ENCODE results near the gene SCAI. TPM values are rescaled to one million over a fixed set of nuclear protein-coding genes. Genes with fewer than 3 reads are reported as not detected.
"Not testable (repeated sequence)": the region's sequence is repeated elsewhere in the genome, so short reads cannot be mapped to it uniquely, and the experiment has no call there.

SCAI gene
- polyA plus RNA-seq, 2 donors = 0.89 to 1.2 TPM

DNA sequence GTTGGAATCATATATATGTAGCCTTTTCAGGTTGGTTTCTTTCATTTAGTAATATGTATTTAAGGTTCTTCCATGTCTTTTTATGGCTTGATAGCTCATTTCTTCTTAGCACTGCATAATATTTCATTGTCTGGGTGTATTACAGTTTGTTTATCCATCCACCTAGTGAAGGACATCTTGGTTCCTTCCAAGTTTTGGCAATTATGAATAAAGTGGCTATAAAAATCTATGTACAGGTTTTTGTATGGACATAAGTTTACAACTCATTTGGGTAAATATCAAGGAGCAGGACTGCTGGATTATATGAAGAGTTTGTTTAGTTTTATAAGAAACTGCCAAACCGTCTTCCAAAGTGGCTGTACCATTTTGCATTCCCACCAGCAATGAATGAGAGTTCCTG lies 34.6 kb upstream of the SCAI start:
- Histone ChIP-seq H3K4me3 (ENCODE audit: low read depth in 1 of 2, low read length in 2 of 2) (no peak overlapping the region), H3K36me3 (ENCODE audit: control insufficient read depth in 2 of 2, insufficient read depth in 2 of 2, low read length in 1 of 2) (no peaks in the 10 kb centered on the region), H3K9me3 (ENCODE audit: control insufficient read depth in 2 of 2, insufficient read depth in 1 of 2, low read depth in 1 of 2, low read length in 1 of 2) (no peaks in the 10 kb centered on the region), H3K27ac (ENCODE audit: low read depth in 2 of 2, low read length in 1 of 2) (no peak overlapping the region), H3K27me3 (ENCODE audit: control insufficient read depth in 1 of 2, insufficient read depth in 2 of 2, low read length in 2 of 2) (no peaks in the 10 kb centered on the region), H3K4me1 (ENCODE audit: control insufficient read depth in 2 of 2, insufficient read depth in 2 of 2, low read length in 1 of 2) (peaks cover 0 to 2% of the 10 kb centered on the region in 2 donors)
- WGBS, 2 donors = 91 to 95% methylated on average over 1 of the region's 1 CpG

DNA sequence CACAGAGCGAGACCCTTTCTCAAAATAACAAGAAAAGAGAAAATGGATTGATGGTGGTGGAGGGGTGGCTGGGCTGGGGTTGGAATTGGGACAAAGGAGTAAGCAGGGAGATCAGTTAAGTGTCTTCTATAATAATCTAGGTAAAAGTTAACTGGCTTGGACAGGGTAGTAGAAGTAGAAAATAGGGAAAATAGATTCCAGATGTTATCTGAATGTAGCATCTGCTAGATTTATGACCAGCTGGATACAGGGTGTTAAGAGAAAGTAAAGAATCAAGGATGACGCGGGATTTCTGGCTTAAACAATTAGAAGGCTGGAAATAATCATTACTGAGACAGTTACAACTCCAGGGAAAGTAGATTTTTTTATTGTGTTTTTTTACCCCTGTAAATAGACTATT lies 33.3 kb upstream of the SCAI start:
- H3K4me3 ChIP-seq (ENCODE audit: low read depth in 1 of 2, low read length in 2 of 2) = no peak overlapping the region
- H3K9me3 ChIP-seq (ENCODE audit: control insufficient read depth in 2 of 2, insufficient read depth in 1 of 2, low read depth in 1 of 2, low read length in 1 of 2) = no peaks in the 10 kb centered on the region
- no peaks in the 10 kb centered on the region for H3K27me3 ChIP-seq (ENCODE audit: control insufficient read depth in 1 of 2, insufficient read depth in 2 of 2, low read length in 2 of 2)
- 85 to 88% methylated on average over 3 of the region's 3 CpGs for WGBS, 2 donors
- H3K4me1 ChIP-seq (ENCODE audit: control insufficient read depth in 2 of 2, insufficient read depth in 2 of 2, low read length in 1 of 2) = peaks cover 0 to 2% of the 10 kb centered on the region in 2 donors
- no peaks in the 10 kb centered on the region for H3K36me3 ChIP-seq (ENCODE audit: control insufficient read depth in 2 of 2, insufficient read depth in 2 of 2, low read length in 1 of 2)
- no peak overlapping the region for H3K27ac ChIP-seq (ENCODE audit: low read depth in 2 of 2, low read length in 1 of 2)

DNA sequence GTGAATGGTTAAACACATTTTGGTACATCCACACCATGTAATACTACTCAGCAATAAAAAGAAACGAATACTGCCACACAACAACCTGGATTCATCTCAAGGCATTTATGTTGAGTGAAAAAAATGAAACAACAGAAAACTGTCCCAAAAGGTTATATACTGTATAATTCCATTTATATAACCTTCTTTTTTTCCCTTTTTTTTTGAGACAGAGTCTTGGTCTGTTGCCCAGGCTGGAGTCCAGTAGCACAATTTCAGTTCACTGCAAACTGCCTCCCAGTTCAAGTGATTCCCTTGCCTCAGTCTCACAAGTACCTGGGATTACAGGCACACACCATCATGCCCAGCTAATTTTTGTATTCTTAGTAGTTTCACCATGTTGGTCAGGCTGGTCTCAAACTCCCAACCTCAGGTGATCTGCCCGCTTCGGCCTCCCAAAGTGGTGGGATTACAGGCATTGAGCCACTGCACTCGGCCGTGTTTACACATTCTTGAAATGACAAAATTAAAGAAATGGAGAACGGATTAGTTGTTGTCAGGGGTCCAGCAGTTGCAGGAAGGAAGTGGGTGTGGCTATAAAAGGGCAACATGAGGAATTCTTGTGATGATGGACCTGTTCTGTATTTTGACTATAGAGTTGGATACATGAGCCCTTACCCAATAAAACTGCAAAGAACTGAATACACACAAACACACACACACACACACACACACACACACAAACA lies 28.9 kb upstream of the SCAI start:
- H3K36me3 ChIP-seq (ENCODE audit: control insufficient read depth in 2 of 2, insufficient read depth in 2 of 2, low read length in 1 of 2) = no peaks in the 10 kb centered on the region
- H3K27me3 ChIP-seq (ENCODE audit: control insufficient read depth in 1 of 2, insufficient read depth in 2 of 2, low read length in 2 of 2) = no peaks in the 10 kb centered on the region
- H3K4me3 ChIP-seq (ENCODE audit: low read depth in 1 of 2, low read length in 2 of 2) = no peak overlapping the region
- peaks cover 0 to 2% of the 10 kb centered on the region in 2 donors for H3K4me1 ChIP-seq (ENCODE audit: control insufficient read depth in 2 of 2, insufficient read depth in 2 of 2, low read length in 1 of 2)
- H3K9me3 ChIP-seq (ENCODE audit: control insufficient read depth in 2 of 2, insufficient read depth in 1 of 2, low read depth in 1 of 2, low read length in 1 of 2) = no peaks in the 10 kb centered on the region
- no peak overlapping the region for H3K27ac ChIP-seq (ENCODE audit: low read depth in 2 of 2, low read length in 1 of 2)
- 36 to 45% methylated on average over 6 of the region's 6 CpGs for WGBS, 2 donors

DNA sequence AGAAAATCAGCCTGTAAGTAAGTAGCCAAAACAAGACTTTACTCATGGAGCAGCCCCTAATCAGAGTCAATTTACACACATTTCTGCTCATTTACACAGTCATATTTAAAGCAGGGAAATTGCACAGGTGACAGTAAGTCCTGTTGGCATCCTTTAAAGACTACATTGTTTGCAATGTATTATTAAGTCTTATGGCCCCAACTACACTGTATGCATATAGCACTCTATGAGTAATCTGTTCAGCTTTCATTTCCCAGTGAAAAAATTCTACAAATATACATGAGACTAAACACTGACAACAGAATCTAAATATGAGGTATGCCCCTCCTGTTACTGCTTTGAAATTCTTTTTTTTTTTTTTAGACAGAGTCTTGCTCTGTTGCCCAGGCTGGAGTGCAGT lies 26.6 kb upstream of the SCAI start:
- H3K9me3 ChIP-seq (ENCODE audit: control insufficient read depth in 2 of 2, insufficient read depth in 1 of 2, low read depth in 1 of 2, low read length in 1 of 2) = no peaks in the 10 kb centered on the region

DNA sequence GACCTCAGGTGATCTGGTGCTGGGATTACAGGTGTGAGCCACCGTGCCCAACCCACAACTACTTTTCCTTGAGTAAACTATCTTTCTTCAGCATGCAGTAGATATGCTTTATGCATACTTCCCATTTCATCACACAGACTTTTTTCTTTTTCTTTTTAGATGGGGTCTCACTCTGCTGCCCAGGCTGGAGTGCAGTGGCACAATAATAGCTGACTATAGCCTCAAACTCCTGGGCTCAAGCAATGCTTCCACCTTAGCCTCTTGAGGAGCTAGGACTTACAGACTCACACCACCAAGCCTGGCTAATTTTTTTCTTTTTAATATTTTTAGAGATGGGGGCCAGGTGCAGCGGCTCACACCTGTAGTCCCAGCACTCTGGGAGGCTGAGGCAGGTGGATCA lies 23.4 kb upstream of the SCAI start:
- Histone ChIP-seq H3K9me3 (ENCODE audit: control insufficient read depth in 2 of 2, insufficient read depth in 1 of 2, low read depth in 1 of 2, low read length in 1 of 2) (no peaks in the 10 kb centered on the region), H3K4me1 (ENCODE audit: control insufficient read depth in 2 of 2, insufficient read depth in 2 of 2, low read length in 1 of 2) (no peaks in the 10 kb centered on the region), H3K27me3 (ENCODE audit: control insufficient read depth in 1 of 2, insufficient read depth in 2 of 2, low read length in 2 of 2) (no peaks in the 10 kb centered on the region), H3K27ac (ENCODE audit: low read depth in 2 of 2, low read length in 1 of 2) (no peak overlapping the region), H3K36me3 (ENCODE audit: control insufficient read depth in 2 of 2, insufficient read depth in 2 of 2, low read length in 1 of 2) (no peaks in the 10 kb centered on the region), H3K4me3 (ENCODE audit: low read depth in 1 of 2, low read length in 2 of 2) (no peak overlapping the region)
- WGBS, 2 donors = 74 to 99% methylated on average over 2 of the region's 2 CpGs

More for the DNA sequence above, 26.6 kb upstream of the SCAI start:
- Histone ChIP-seq H3K36me3 (ENCODE audit: control insufficient read depth in 2 of 2, insufficient read depth in 2 of 2, low read length in 1 of 2) (no peaks in the 10 kb centered on the region), H3K27ac (ENCODE audit: low read depth in 2 of 2, low read length in 1 of 2) (no peak overlapping the region), H3K4me3 (ENCODE audit: low read depth in 1 of 2, low read length in 2 of 2) (no peak overlapping the region), H3K4me1 (ENCODE audit: control insufficient read depth in 2 of 2, insufficient read depth in 2 of 2, low read length in 1 of 2) (peaks cover 0 to 2% of the 10 kb centered on the region in 2 donors), H3K27me3 (ENCODE audit: control insufficient read depth in 1 of 2, insufficient read depth in 2 of 2, low read length in 2 of 2) (no peaks in the 10 kb centered on the region)

DNA sequence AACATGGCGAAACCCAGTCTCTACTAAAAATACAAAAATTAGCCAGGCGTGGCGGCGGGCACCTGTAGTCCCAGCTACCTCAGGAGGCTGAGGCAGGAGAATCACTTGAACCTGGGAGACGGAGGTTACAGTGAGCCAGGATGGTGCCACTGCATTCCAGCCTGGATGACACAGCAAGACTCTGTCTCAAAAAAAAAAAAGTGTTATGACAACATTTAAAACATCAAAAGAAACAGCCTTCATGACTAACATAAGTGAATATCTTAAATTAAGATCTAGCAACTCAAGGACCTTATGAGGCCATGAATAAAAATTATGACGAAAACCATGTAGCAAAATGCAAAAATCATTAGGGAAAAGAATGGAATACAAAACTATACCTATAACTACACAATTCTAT lies 19.6 kb upstream of the SCAI start:
- 93 to 94% methylated on average over 6 of the region's 6 CpGs for WGBS, 2 donors
- H3K4me3 ChIP-seq (ENCODE audit: low read depth in 1 of 2, low read length in 2 of 2); H3K27ac ChIP-seq (ENCODE audit: low read depth in 2 of 2, low read length in 1 of 2); H3K4me1 ChIP-seq (ENCODE audit: control insufficient read depth in 2 of 2, insufficient read depth in 2 of 2, low read length in 1 of 2); H3K27me3 ChIP-seq (ENCODE audit: control insufficient read depth in 1 of 2, insufficient read depth in 2 of 2, low read length in 2 of 2); H3K36me3 ChIP-seq (ENCODE audit: control insufficient read depth in 2 of 2, insufficient read depth in 2 of 2, low read length in 1 of 2); H3K9me3 ChIP-seq (ENCODE audit: control insufficient read depth in 2 of 2, insufficient read depth in 1 of 2, low read depth in 1 of 2, low read length in 1 of 2): not testable (repeated sequence)

DNA sequence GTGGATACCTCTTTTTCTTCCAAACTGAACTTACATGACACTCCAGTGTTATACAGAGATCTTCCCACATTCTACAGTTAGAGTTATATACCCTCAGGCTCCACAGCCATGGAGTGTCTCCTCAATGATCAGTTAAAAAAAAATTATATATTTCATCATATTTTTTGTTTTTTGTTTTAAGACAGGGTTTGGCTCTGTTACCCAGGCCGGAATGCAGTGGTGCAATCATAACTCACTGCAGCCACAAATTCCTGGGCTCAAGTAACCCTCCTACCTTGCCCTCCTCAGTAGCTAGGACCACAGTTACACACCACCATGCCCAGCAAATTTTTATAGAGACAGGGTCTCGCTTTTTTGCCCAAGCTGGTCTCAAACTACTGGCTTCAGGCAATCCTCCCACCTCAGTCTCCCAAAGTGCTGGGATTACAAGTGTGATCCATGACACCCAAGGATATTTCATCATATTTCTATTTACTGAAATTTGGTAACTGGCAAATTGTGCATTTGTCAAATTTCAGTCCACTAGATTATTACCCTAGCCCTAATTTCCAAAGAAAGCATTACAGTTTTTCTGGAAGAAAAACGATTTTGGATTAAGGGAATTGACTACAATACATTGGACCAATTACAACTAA lies 18.1 kb upstream of the SCAI start:
- H3K9me3 ChIP-seq (ENCODE audit: control insufficient read depth in 2 of 2, insufficient read depth in 1 of 2, low read depth in 1 of 2, low read length in 1 of 2) = no peaks in the 10 kb centered on the region
- no peak overlapping the region for H3K27ac ChIP-seq (ENCODE audit: low read depth in 2 of 2, low read length in 1 of 2)
- H3K4me3 ChIP-seq (ENCODE audit: low read depth in 1 of 2, low read length in 2 of 2) = no peak overlapping the region
- WGBS, 2 donors = 67 to 68% methylated on average over 3 of the region's 3 CpGs
- no peaks in the 10 kb centered on the region for H3K4me1 ChIP-seq (ENCODE audit: control insufficient read depth in 2 of 2, insufficient read depth in 2 of 2, low read length in 1 of 2)
- H3K27me3 ChIP-seq (ENCODE audit: control insufficient read depth in 1 of 2, insufficient read depth in 2 of 2, low read length in 2 of 2) = no peaks in the 10 kb centered on the region
- H3K36me3 ChIP-seq (ENCODE audit: control insufficient read depth in 2 of 2, insufficient read depth in 2 of 2, low read length in 1 of 2) = no peaks in the 10 kb centered on the region

DNA sequence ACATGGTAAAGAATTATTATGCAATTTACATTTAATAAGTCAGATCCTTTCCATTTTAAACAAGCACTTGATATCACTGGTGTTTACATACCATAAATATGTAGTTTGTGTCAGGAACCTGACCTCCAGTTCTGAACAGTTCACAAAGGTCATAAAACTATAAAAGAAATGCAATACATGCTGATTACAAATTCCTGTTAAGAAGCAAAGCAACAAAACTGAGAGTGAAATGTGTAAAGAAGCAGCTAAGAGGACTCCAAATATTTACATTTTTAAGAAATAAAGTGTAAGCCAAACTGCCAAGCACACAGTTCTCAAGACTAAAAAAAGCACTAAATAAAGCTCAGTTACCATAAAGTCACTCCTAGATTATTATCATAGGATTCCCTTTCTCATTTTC lies 17.4 kb upstream of the SCAI start:
- no peak overlapping the region for H3K27ac ChIP-seq (ENCODE audit: low read depth in 2 of 2, low read length in 1 of 2)
- H3K36me3 ChIP-seq (ENCODE audit: control insufficient read depth in 2 of 2, insufficient read depth in 2 of 2, low read length in 1 of 2) = no peaks in the 10 kb centered on the region
- H3K4me1 ChIP-seq (ENCODE audit: control insufficient read depth in 2 of 2, insufficient read depth in 2 of 2, low read length in 1 of 2) = no peaks in the 10 kb centered on the region
- H3K9me3 ChIP-seq (ENCODE audit: control insufficient read depth in 2 of 2, insufficient read depth in 1 of 2, low read depth in 1 of 2, low read length in 1 of 2) = no peaks in the 10 kb centered on the region
- no peak overlapping the region for H3K4me3 ChIP-seq (ENCODE audit: low read depth in 1 of 2, low read length in 2 of 2)
- no peaks in the 10 kb centered on the region for H3K27me3 ChIP-seq (ENCODE audit: control insufficient read depth in 1 of 2, insufficient read depth in 2 of 2, low read length in 2 of 2)

DNA sequence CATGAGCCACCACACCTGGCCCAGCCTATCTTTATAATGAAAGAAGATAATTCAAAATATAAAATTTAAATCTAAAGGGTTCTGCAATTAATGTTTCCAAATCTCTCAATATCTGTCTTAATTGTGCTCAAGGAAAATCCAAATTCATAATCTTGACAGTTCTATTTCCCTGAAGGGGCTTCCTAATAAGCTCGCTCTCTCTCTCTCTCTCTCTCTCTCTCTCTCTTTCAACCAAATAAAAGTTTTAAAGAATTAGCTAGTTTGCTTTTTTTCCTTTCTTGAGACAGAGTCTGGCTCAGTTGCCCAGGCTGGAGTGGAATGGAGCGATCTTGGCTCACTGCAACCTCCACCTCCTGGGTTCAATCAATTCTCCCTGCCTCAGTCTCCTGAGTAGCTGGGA lies 13.2 kb upstream of the SCAI start:
- Histone ChIP-seq H3K36me3 (ENCODE audit: control insufficient read depth in 2 of 2, insufficient read depth in 2 of 2, low read length in 1 of 2) (peaks cover 2 to 5% of the 10 kb centered on the region in 2 donors), H3K4me1 (ENCODE audit: control insufficient read depth in 2 of 2, insufficient read depth in 2 of 2, low read length in 1 of 2) (no peaks in the 10 kb centered on the region), H3K27me3 (ENCODE audit: control insufficient read depth in 1 of 2, insufficient read depth in 2 of 2, low read length in 2 of 2) (no peaks in the 10 kb centered on the region), H3K27ac (ENCODE audit: low read depth in 2 of 2, low read length in 1 of 2) (no peak overlapping the region), H3K4me3 (ENCODE audit: low read depth in 1 of 2, low read length in 2 of 2) (no peak overlapping the region), H3K9me3 (ENCODE audit: control insufficient read depth in 2 of 2, insufficient read depth in 1 of 2, low read depth in 1 of 2, low read length in 1 of 2) (no peaks in the 10 kb centered on the region)
- 97 to 100% methylated on average over 2 of the region's 2 CpGs for WGBS, 2 donors

DNA sequence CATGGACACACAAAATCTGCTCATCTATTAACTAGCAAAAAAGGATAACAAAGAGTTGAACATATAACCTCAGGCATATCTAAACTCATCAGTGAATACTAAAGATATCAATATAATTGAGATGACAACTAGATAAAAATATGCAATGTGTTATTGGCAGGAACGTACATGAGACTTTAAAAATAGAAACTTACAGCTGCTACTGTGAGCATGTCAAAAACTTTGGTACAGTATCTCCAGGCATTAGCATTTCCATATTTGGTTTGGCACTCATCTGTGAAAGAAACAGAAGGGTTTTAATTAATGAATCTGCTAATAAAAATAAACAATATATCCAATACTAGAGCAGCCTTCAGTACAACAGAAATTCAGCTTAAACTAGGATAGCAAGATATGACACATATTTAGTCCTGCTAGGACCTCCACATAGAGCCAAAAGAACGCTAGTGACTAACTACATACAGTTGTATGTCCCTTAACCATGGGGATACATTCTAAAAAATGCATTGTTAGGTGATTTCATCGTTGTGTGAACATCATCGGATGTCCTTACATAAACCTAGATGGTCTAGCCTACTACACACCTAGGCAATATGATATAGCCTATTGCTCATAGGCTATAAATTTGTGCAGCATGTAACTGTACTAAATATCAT lies 10.5 kb upstream of the SCAI start:
- H3K36me3 ChIP-seq (ENCODE audit: control insufficient read depth in 2 of 2, insufficient read depth in 2 of 2, low read length in 1 of 2) = peaks cover 10% of the 10 kb centered on the region in 2 donors
- 76 to 82% methylated on average over 4 of the region's 4 CpGs for WGBS, 2 donors
- H3K4me3 ChIP-seq (ENCODE audit: low read depth in 1 of 2, low read length in 2 of 2) = no peak overlapping the region

More for the DNA sequence above, 10.5 kb upstream of the SCAI start:
- H3K9me3 ChIP-seq (ENCODE audit: control insufficient read depth in 2 of 2, insufficient read depth in 1 of 2, low read depth in 1 of 2, low read length in 1 of 2) = no peaks in the 10 kb centered on the region
- no peaks in the 10 kb centered on the region for H3K4me1 ChIP-seq (ENCODE audit: control insufficient read depth in 2 of 2, insufficient read depth in 2 of 2, low read length in 1 of 2)
- H3K27ac ChIP-seq (ENCODE audit: low read depth in 2 of 2, low read length in 1 of 2) = no peak overlapping the region
- H3K27me3 ChIP-seq (ENCODE audit: control insufficient read depth in 1 of 2, insufficient read depth in 2 of 2, low read length in 2 of 2) = no peaks in the 10 kb centered on the region

All from esophagus (tissue), 2 donors.